ENCODE data around the gene ZNF816.

Gene ZNF816

GRCh38 chr19:53004242-53004641, 41.6 kb upstream of the ZNF816 start:
- no peaks in the 10 kb centered on the region for H3K36me3 ChIP-seq (ENCODE audit: low read length)

GRCh38 chr19:53002479-53002878, 39.8 kb upstream of the ZNF816 start:
- Histone ChIP-seq H3K27me3 (ENCODE audit: low read length) (no peaks in the 10 kb centered on the region), H3K9me3 (ENCODE audit: insufficient read depth, low read length) (no peaks in the 10 kb centered on the region), H2AFZ (ENCODE audit: low read depth, low read length, severe bottlenecking) (no peak overlapping the region), H3K4me3 (ENCODE audit: insufficient read depth, low read length, poor library complexity, severe bottlenecking) (no peak overlapping the region), H3K4me2 (ENCODE audit: low read depth, low read length, poor library complexity, severe bottlenecking) (no peak overlapping the region), H3K27ac (ENCODE audit: low read depth, low read length) (no peak overlapping the region), H3K9ac (ENCODE audit: low read length) (no peak overlapping the region), H4K20me1 (ENCODE audit: low read depth, low read length) (no peaks in the 10 kb centered on the region), H3K9me2 (replicated peaks; ENCODE audit: insufficient read depth, low read length) (no peaks in the 10 kb centered on the region), H3K79me2 (ENCODE audit: insufficient read depth, low read length) (no peaks in the 10 kb centered on the region), H3F3A (ENCODE audit: insufficient read depth) (no peaks in the 10 kb centered on the region), H3K36me3 (ENCODE audit: low read length) (no peaks in the 10 kb centered on the region)
- TF ChIP-seq EZH2phosphoT487 (conservative IDR thresholded peaks at IDR 0.05; ENCODE audit: low read length) (no peak), CTCF (IDR thresholded peaks at IDR 0.05; ENCODE audit: insufficient read depth, low read length, poor library complexity, severe bottlenecking) (no peak)

More at GRCh38 chr19:53004242-53004641, 41.6 kb upstream of the ZNF816 start:
- no peaks in the 10 kb centered on the region for H3K9me2 ChIP-seq (replicated peaks; ENCODE audit: insufficient read depth, low read length)
- H3K27ac ChIP-seq (ENCODE audit: low read depth, low read length): no peak overlapping the region
- no peak overlapping the region for H2AFZ ChIP-seq (ENCODE audit: low read depth, low read length, severe bottlenecking)
- no peaks in the 10 kb centered on the region for H3K79me2 ChIP-seq (ENCODE audit: insufficient read depth, low read length)
- H3K4me3 ChIP-seq (ENCODE audit: insufficient read depth, low read length, poor library complexity, severe bottlenecking): no peak overlapping the region
- no peaks in the 10 kb centered on the region for H3K9me3 ChIP-seq (ENCODE audit: insufficient read depth, low read length)
- no peak overlapping the region for H3K4me2 ChIP-seq (ENCODE audit: low read depth, low read length, poor library complexity, severe bottlenecking)
- TF ChIP-seq CTCF (IDR thresholded peaks at IDR 0.05; ENCODE audit: insufficient read depth, low read length, poor library complexity, severe bottlenecking): no peak
- no peak for TF ChIP-seq EZH2phosphoT487 (conservative IDR thresholded peaks at IDR 0.05; ENCODE audit: low read length)
- no peaks in the 10 kb centered on the region for H4K20me1 ChIP-seq (ENCODE audit: low read depth, low read length)
- H3K9ac ChIP-seq (ENCODE audit: low read length): no peak overlapping the region
- no peaks in the 10 kb centered on the region for H3F3A ChIP-seq (ENCODE audit: insufficient read depth)
- no peaks in the 10 kb centered on the region for H3K27me3 ChIP-seq (ENCODE audit: low read length)

- no peak overlapping the region for H3K27ac ChIP-seq (ENCODE audit: low read depth, low read length)
- H3K27me3 ChIP-seq (ENCODE audit: low read length): no peaks in the 10 kb centered on the region
- H2AFZ ChIP-seq (ENCODE audit: low read depth, low read length, severe bottlenecking): no peak overlapping the region
- no peaks in the 10 kb centered on the region for H3F3A ChIP-seq (ENCODE audit: insufficient read depth)
- H3K9me2 ChIP-seq (replicated peaks; ENCODE audit: insufficient read depth, low read length): no peaks in the 10 kb centered on the region
- H4K20me1 ChIP-seq (ENCODE audit: low read depth, low read length): no peaks in the 10 kb centered on the region
- H3K79me2 ChIP-seq (ENCODE audit: insufficient read depth, low read length): no peaks in the 10 kb centered on the region
- no peak for TF ChIP-seq CTCF (IDR thresholded peaks at IDR 0.05; ENCODE audit: insufficient read depth, low read length, poor library complexity, severe bottlenecking)
- TF ChIP-seq EZH2phosphoT487 (conservative IDR thresholded peaks at IDR 0.05; ENCODE audit: low read length): no peak
- no peak overlapping the region for H3K4me3 ChIP-seq (ENCODE audit: insufficient read depth, low read length, poor library complexity, severe bottlenecking)
- no peak overlapping the region for H3K9ac ChIP-seq (ENCODE audit: low read length)
- no peaks in the 10 kb centered on the region for H3K36me3 ChIP-seq (ENCODE audit: low read length)
- no peaks in the 10 kb centered on the region for H3K9me3 ChIP-seq (ENCODE audit: insufficient read depth, low read length)
- H3K4me2 ChIP-seq (ENCODE audit: low read depth, low read length, poor library complexity, severe bottlenecking): no peak overlapping the region
These were observed 35.3 kb upstream of the ZNF816 start for GRCh38 chr19:52997975-52998374.

All from SU-DHL-6 (cell line).